Type B pancreatic cell (in vitro differentiated cells): ENCODE measurements around the gene MRPL27. TPM values are rescaled to one million over a fixed set of nuclear protein-coding genes. Genes with fewer than 3 reads are reported as not detected.

Source experiments
- DNase-seq: peaks from one replicate; pipeline ENCODE4 v3.0.0; 2021; ENCODE audit warnings: mixed read lengths; ENCODE audit not compliant: unreplicated experiment; ENCODE audit errors: extremely low spot score
- H3K27ac Mint-ChIP-seq: 2 replicates; pipeline ENCODE4 v1.8.0; 2021; ENCODE audit warnings: mild to moderate bottlenecking, mixed read lengths
- H3K27me3 Mint-ChIP-seq: 2 replicates; pipeline ENCODE4 v1.8.0; 2021; ENCODE audit warnings: mixed read lengths
- H3K36me3 Mint-ChIP-seq: 2 replicates; pipeline ENCODE4 v1.8.0; 2021; ENCODE audit warnings: mixed read lengths
- H3K4me1 Mint-ChIP-seq: one replicate; pipeline ENCODE4 v1.8.0; 2021; ENCODE audit warnings: mixed read lengths; ENCODE audit not compliant: unreplicated experiment
- H3K4me3 Mint-ChIP-seq: 2 replicates; pipeline ENCODE4 v1.8.0; 2021; ENCODE audit warnings: mild to moderate bottlenecking, mixed read lengths
- H3K9me3 Mint-ChIP-seq: 2 replicates; pipeline ENCODE4 v1.8.0; 2021; ENCODE audit warnings: mixed read lengths
- CTCF ChIP-seq: fragments of 200-600 bp; sonication (generic); conservative IDR thresholded peaks from 2 replicates; pipeline ENCODE4 v1.5.0; 2021; ENCODE audit warnings: antibody characterized with exemption, mild to moderate bottlenecking
- total RNA-seq: library from RNA; stranded (reverse); gene quantifications from 2 replicates; pipeline ENCODE4 v1.2.1, GENCODE V29; 2021; ENCODE audit warnings: low replicate concordance

Gene MRPL27
- total RNA-seq, 1 donor from 2014 or later = 66.6 TPM

GRCh38 chr17:50349243-50349600 lies 23.8 kb downstream of the MRPL27 start:
- peak overlapping the region; percentile 74 for H3K4me3 Mint-ChIP-seq
- no peak overlapping the region for H3K27ac Mint-ChIP-seq
- peaks cover 9% of the 10 kb centered on the region for H3K36me3 Mint-ChIP-seq
- H3K27me3 Mint-ChIP-seq = peaks cover 3% of the 10 kb centered on the region
- no peak for DNase-seq
- no peaks in the 10 kb centered on the region for H3K9me3 Mint-ChIP-seq
- TF ChIP-seq CTCF = no peak
- peaks cover 16% of the 10 kb centered on the region for H3K4me1 Mint-ChIP-seq

- peaks cover 3% of the 10 kb centered on the region for H3K27me3 Mint-ChIP-seq
- no peak for DNase-seq
- no peak overlapping the region for H3K27ac Mint-ChIP-seq
- peaks cover 16% of the 10 kb centered on the region for H3K4me1 Mint-ChIP-seq
- peak overlapping the region; percentile 95 for H3K4me3 Mint-ChIP-seq
- peaks cover 9% of the 10 kb centered on the region for H3K36me3 Mint-ChIP-seq
- no peak for TF ChIP-seq CTCF
- no peaks in the 10 kb centered on the region for H3K9me3 Mint-ChIP-seq
Measured at GRCh38 chr17:50348522-50349242, 24.3 kb downstream of the MRPL27 start.

GRCh38 chr17:50347894-50348291 lies 25.1 kb downstream of the MRPL27 start:
- Mint-ChIP-seq H3K4me1 (peaks cover 16% of the 10 kb centered on the region), H3K27me3 (peaks cover 3% of the 10 kb centered on the region), H3K36me3 (peaks cover 5% of the 10 kb centered on the region), H3K4me3 (peak overlapping the region; percentile 95), H3K27ac (peak overlapping the region; percentile 62), H3K9me3 (no peaks in the 10 kb centered on the region)
- no peak for TF ChIP-seq CTCF
- DNase-seq = no peak

GRCh38 chr17:50347117-50347893 lies 25.7 kb downstream of the MRPL27 start:
- Mint-ChIP-seq H3K4me1 (peaks cover 16% of the 10 kb centered on the region), H3K27ac (peak overlapping the region; percentile 62)

More at GRCh38 chr17:50347117-50347893, 25.7 kb downstream of the MRPL27 start:
- no peak for TF ChIP-seq CTCF
- peak overlapping the region; percentile 95 for H3K4me3 Mint-ChIP-seq
- H3K27me3 Mint-ChIP-seq = peaks cover 3% of the 10 kb centered on the region
- DNase-seq = no peak
- no peaks in the 10 kb centered on the region for H3K9me3 Mint-ChIP-seq
- peaks cover 5% of the 10 kb centered on the region for H3K36me3 Mint-ChIP-seq
